ENCODE data around the gene IKZF2. TPM values are rescaled to one million over a fixed set of nuclear protein-coding genes. Genes with fewer than 3 reads are reported as not detected.
A peak's percentile ranks its signal among the peaks of the same experiment; 100 is the strongest.

Gene IKZF2
- total and polyA plus RNA-seq, 10 of the 15 experiments (the other 5 are each of a cell fraction or from before 2014, with no cell fraction given) = 15.2 to 266 (median 87.2) TPM

DNA sequence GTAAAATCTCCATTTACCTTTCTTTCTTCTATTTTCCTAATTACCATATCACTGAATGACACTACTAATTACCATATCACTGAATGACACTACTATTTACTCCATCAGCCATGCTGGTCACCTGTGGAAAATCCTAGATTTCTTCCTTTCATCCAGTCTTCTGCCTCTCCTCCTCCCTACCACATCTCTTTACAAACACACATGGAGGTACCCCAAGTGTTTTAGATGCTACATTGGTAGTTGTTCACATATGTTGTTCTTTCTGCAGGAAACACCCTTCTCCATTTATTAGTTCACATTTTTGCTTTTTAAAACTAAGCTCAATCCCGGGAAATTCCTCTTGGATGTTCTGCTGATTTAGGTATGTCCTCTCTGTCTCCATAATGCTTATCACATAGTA is 134.0 kb downstream of the IKZF2 start (continued):
- TF ChIP-seq, protein P1, sequence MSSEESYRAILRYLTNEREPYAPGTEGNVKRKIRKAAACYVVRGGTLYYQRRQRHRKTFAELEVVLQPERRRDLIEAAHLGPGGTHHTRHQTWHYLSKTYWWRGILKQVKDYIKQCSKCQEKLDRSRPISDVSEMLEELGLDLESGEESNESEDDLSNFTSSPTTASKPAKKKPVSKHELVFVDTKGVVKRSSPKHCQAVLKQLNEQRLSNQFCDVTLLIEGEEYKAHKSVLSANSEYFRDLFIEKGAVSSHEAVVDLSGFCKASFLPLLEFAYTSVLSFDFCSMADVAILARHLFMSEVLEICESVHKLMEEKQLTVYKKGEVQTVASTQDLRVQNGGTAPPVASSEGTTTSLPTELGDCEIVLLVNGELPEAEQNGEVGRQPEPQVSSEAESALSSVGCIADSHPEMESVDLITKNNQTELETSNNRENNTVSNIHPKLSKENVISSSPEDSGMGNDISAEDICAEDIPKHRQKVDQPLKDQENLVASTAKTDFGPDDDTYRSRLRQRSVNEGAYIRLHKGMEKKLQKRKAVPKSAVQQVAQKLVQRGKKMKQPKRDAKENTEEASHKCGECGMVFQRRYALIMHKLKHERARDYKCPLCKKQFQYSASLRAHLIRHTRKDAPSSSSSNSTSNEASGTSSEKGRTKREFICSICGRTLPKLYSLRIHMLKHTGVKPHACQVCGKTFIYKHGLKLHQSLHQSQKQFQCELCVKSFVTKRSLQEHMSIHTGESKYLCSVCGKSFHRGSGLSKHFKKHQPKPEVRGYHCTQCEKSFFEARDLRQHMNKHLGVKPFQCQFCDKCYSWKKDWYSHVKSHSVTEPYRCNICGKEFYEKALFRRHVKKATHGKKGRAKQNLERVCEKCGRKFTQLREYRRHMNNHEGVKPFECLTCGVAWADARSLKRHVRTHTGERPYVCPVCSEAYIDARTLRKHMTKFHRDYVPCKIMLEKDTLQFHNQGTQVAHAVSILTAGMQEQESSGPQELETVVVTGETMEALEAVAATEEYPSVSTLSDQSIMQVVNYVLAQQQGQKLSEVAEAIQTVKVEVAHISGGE (CRISPR knock-in tag; IDR thresholded peaks at IDR 0.05) = no peak
- 0 out of 2 replicates have a peak, but pooled peaks have one; percentile 9 for TF ChIP-seq YBX1 (IDR thresholded peaks at IDR 0.05)
- TF ChIP-seq, protein P2, sequence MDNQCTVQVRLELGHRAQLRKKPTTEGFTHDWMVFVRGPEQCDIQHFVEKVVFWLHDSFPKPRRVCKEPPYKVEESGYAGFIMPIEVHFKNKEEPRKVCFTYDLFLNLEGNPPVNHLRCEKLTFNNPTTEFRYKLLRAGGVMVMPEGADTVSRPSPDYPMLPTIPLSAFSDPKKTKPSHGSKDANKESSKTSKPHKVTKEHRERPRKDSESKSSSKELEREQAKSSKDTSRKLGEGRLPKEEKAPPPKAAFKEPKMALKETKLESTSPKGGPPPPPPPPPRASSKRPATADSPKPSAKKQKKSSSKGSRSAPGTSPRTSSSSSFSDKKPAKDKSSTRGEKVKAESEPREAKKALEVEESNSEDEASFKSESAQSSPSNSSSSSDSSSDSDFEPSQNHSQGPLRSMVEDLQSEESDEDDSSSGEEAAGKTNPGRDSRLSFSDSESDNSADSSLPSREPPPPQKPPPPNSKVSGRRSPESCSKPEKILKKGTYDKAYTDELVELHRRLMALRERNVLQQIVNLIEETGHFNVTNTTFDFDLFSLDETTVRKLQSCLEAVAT (IDR thresholded peaks at IDR 0.05) = peak; percentile 85
- TF ChIP-seq SUPT20H (IDR thresholded peaks at IDR 0.05; ENCODE audit: borderline replicate concordance, control insufficient read depth, low read depth, low read length) = no peak
- TF ChIP-seq, protein P3, sequence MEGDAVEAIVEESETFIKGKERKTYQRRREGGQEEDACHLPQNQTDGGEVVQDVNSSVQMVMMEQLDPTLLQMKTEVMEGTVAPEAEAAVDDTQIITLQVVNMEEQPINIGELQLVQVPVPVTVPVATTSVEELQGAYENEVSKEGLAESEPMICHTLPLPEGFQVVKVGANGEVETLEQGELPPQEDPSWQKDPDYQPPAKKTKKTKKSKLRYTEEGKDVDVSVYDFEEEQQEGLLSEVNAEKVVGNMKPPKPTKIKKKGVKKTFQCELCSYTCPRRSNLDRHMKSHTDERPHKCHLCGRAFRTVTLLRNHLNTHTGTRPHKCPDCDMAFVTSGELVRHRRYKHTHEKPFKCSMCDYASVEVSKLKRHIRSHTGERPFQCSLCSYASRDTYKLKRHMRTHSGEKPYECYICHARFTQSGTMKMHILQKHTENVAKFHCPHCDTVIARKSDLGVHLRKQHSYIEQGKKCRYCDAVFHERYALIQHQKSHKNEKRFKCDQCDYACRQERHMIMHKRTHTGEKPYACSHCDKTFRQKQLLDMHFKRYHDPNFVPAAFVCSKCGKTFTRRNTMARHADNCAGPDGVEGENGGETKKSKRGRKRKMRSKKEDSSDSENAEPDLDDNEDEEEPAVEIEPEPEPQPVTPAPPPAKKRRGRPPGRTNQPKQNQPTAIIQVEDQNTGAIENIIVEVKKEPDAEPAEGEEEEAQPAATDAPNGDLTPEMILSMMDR (IDR thresholded peaks at IDR 0.05 in 2 of 3, conservative IDR thresholded peaks at IDR 0.05 in 1 of 3; ENCODE audit: control insufficient read depth in 2 of 3, extremely low read depth in 1 of 3, insufficient read depth in 1 of 3, low read depth in 3 of 3, low read length in 3 of 3) = no peak
- TF ChIP-seq BCL11A (IDR thresholded peaks at IDR 0.05; ENCODE audit: low read depth, low read length) = no peak
- TF ChIP-seq NBN (IDR thresholded peaks at IDR 0.05) = 0 out of 2 replicates have a peak, but pooled peaks have one; percentile 18
- no peak for TF ChIP-seq CHD2 (IDR thresholded peaks at IDR 0.05; ENCODE audit: borderline replicate concordance, low read depth, low read length)
- 0 out of 2 replicates have a peak, but pooled peaks have one; percentile 47 for TF ChIP-seq SMAD5 (IDR thresholded peaks at IDR 0.05; ENCODE audit: low read depth)

All from GM12878 (cell line).